Cardiac septum (tissue), 1 donor: ENCODE data around the gene ARID1B. TPM values are rescaled to one million over a fixed set of nuclear protein-coding genes. Genes with fewer than 3 reads are reported as not detected.
"Not testable (repeated sequence)": the region's sequence is repeated elsewhere in the genome, so short reads cannot be mapped to it uniquely, and the experiment has no call there.

Experiments used
- DNase-seq: peaks from one replicate; pipeline ENCODE4 v3.0.0-alpha.2; 2020; ENCODE audit warnings: low spot score
- intact Hi-C: fragments of 100-400 bp; cut with DNase I; formaldehyde crosslinking; loops from one replicate; pipeline ENCODE4 v1.14.0; 2022
- total RNA-seq: library from RNA; stranded (reverse); fragmentation: NEBNext Ultra II Directional; extraction: Animal tissue kit (Norgen Biotek cat#: 25700); gene quantifications from one replicate; pipeline ENCODE4 v1.2.1, GENCODE V29; 2021
- donor health status: DM: no; HTN: no; CAD: no.

Gene ARID1B
- total RNA-seq, 1 donor from 2014 or later = 61.1 TPM

DNA sequence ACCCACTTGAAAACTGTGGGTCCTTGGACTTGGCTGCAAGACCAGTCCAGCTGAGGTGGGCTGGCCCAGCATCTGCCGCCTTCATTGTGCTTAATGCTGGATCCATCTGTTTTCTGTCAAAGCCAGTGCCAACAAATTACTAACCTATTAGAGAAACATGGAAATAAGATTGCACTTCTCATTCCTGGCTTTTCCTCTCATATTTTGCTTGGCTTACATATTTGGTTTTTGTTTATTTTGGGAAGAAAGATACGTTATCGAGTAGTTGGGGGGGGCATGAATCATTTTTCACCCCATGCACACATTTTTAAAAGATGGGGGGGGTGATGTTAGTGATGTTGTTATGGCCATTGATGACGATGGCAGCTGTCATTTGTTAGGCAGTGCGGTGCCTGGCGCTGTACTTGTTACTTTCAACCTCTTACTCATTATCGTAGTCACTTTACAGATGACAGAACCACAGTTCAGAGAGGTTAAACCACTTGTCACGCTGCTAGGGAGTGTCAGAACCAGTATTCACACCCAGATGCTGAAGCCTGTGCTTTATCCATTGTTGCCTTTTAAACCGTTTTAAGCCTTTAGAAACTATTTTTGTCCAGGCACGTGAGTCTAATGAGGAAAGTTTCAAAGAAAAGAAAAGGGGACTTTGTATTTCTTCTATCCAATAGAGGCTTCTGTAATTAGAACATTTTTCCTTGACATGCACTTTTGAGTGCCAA, 366.2 kb downstream of the ARID1B start:
- no peak for DNase-seq
- intact Hi-C loops = no loop called here

DNA sequence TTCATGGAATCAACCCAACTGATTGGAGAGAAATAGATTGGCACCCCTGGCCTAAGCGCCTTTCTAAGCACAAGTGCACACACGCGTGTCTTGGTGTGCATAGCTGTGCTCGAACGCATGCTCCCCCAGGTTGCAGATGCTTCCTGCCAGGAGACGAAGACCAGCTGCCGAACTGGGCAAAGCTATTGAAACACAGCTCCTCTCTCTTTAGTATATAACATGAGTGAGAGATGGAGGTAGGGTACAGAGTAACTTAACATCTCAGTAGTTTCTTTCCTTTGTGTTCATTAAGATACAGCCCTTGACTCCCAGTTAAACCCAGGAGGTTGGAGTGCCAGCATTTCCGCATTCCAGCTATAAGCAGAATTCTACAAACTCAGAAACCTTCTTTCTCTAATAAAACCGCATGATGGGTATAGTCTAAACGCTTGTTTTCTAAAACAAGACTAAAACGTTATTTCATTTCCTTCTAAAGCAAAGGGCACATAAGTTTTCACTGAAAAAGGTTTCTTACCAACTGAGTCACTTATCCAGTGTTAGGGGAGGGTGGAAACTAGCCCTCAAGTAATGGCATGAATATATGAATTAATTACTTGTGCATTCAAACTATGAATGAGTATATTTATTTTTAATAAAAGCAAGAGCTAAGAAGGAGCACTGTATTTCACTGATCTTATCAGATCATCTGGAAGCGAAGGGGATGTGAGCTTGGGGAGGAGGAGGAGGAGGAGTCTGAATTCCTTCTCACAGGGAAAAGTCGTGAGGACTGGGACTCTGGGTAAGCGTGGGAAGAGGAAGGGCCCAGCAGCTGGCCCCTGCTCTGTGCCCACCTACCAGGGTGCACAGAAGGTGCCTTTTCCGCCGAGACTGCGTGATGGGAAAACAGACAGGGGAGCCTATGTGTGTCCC, 367.0 kb downstream of the ARID1B start:
- intact Hi-C loops = no loop called here
- no peak for DNase-seq

DNA sequence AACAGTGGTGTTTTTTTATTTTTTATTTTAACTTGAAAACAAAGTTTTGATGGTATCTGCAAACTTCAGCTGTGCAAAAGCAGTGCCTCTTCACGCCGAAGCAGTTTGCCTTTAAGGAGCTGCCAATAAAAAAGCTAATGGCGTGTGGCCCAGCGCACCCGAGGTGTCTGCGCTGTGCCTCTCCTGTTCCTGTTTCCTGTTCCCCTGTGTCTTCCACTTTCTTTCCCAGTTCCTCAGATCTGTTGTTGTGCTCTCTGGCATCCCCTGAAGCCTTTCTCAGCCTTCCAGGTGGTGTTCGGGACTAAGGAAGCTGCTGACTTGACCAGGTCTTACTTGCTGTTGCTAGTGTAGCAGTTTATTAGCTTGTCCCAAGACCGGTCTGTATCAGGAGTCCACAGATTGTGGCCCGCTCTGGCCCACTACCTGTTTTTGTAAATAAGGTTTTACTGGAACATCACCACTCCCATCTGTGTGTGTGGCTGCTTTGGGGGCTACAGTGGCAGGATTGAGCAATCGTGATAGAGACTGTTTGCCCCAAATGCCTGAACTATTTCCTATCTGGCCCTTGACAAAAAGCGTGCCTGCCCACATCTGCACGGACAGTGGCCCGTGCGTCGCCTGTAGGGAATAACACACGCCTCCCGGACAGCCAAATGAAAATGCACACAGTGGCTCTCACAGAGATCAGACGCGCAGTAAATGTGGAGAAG, 367.8 kb downstream of the ARID1B start:
- intact Hi-C loops = no loop called here

DNA sequence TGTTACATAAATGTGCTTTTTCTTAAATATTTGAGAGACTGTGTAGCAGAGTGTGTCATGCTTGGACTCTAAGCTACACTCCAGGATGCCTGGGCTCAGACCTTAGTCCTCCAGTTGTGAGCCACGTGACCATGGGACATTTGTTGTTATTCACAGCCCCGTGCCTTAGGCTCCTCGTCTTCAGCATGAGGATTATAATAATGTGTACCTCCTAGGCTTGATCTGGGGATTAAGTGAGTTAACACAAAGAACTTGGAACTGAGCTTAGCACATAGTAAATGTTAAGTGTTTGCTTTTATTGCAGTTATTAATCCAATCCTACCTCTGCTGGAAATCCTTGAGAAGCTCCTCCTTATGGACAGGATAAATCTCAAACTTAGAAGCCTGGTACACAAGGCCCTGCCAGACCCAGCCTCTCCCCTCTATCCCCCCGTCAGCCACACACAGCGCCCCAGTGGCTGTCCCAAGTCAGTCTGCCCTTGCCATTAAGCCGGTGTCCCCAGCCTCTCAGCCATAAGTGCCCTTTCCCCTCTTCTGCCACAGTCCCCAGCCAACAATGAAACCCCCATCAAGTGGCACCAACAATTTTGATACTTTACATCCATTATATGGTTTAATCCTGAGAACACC, 368.6 kb downstream of the ARID1B start:
- no peak for DNase-seq
- intact Hi-C loops = no loop called here

More for the DNA sequence above, 367.8 kb downstream of the ARID1B start:
- no peak for DNase-seq

DNA sequence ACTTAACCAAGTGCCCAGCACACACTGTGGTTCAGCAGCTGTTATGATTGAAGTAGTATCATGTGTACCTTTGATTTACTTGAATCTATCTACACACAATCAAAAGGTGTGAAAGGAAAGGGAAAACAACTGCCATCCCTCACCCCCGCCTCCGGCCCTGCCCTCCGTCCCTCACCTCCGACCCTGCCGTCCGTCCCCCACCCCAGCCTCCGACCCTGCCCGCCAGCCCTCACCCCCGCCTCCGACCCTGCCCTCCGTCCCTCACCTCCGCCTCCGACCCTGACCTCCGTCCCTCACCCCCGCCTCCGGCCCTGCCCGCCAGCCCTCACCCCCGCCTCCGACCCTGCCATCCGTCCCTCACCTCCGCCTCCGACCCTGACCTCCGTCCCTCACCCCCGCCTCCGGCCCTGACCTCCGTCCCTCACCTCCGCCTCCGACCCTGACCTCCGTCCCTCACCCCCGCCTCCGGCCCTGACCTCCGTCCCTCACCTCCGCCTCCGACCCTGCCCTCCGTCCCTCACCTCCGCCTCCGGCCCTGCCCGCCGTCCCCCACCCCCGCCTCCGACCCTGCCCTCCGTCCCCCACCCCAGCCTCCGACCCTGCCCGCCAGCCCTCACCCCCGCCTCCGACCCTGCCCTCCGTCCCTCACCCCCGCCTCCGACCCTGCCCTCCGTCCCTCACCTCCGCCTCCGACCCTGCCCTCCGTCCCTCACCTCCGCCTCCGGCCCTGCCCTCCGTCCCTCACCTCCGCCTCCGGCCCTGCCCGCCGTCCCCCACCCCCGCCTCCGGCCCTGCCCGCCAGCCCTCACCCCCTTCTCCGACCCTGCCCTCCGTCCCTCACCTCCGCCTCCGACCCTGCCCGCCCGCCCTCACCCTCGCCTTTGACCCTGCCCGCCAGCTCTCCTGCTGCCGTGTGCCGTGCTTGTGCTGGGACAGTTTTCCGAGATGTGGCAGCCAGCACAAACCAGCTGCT, 370.2 kb downstream of the ARID1B start:
- DNase-seq, intact Hi-C loops: not testable (repeated sequence)

DNA sequence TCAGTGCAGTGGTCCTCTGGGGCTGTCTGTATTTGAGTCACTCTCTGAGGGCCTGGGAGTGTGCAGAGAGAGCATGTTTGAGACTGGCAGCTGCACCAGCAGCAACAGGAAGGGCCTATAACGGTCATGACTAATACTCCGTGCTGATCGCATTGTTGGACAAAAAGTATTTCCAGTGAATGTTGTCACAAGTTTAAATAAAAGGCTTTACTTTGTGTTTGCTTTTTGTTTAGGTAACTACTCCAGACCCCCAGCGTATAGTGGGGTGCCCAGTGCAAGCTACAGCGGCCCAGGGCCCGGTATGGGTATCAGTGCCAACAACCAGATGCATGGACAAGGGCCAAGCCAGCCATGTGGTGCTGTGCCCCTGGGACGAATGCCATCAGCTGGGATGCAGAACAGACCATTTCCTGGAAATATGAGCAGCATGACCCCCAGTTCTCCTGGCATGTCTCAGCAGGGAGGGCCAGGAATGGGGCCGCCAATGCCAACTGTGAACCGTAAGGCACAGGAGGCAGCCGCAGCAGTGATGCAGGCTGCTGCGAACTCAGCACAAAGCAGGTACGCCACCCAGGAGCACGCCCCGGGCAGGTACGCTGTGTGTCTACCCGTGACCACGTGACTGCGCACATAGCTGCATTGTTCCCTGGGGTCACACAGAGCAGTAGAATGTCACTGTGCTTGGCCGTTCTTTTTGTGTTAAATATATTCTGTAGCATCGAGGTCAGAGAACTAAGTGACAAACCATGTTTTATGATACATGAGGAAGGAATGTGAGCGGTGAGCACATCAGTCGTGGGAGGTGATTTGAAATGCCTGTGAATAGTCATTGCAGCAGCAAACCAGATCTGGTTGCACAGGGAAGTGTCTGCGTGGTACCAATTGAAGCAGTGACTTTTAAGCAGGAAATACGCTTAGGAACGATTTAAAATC, 371.5 kb downstream of the ARID1B start:
- peak; percentile 85 for DNase-seq
- intact Hi-C loops = no loop called here

DNA sequence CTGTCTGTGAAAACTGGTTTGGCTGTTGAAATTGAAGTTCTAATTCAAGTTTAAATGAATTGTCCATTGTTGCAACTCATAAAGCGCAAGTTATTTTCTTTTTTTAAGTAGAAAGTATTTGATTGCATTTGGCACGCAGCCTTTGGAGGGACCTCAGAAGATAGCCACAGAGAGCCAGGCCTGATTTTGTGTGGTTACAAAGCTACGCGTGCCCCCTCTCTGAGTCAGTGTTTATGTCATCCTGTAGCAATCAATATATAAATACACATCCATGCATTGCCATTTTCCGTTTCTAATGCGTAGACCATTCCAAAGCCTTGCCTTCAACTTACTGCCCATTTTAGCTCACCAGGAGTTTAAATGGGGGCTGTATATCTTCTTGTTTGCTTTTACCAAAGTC, 372.9 kb downstream of the ARID1B start:
- intact Hi-C loops = loop anchor here (5.0 kb wide), 1 partner anchor 37 kb away; no protein-coding TSS in a partner anchor
- no peak for DNase-seq

DNA sequence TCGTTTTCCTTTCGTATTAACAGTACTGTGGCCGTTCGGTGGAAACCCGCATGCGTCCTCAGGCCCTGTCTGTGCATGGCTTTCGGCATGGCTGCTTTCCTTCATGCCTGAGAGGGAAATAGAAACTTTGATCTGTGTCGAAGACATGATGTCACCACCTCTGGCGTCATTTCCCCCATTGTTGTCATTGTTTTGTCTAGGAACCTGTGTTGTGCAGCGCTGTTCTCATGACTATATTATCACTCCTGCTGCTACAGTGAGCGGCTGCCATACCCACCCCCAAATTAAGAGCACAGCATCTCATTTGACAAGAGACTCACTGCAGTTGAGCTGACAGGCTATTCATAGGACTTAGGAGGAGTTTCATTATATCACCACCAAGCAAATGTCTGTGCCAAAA, 373.9 kb downstream of the ARID1B start:
- no peak for DNase-seq
- intact Hi-C loops = loop anchor here (5.0 kb wide), 1 partner anchor 36 kb away; no protein-coding TSS in a partner anchor

DNA sequence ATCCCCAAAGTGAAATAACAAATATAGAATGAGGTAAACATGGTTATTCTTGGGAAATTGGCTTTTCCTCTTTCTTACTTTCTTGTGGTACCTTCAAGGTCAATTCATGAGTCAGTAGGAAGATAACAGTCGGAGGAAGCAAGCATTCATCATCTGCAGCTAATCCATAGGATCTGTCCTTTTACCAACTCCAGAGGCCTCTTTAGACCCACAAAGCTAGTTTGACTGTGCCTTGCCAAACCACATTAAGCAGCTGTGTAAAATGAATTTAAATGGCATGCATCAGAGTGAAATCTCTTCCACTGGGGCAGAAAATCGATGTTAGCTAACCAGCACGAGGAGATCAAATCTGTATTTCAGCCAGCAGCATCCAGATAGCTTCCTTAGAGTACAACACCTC, 374.8 kb downstream of the ARID1B start:
- DNase-seq = no peak
- intact Hi-C loops = loop anchor here (5.0 kb wide), 1 partner anchor 35 kb away; no protein-coding TSS in a partner anchor

DNA sequence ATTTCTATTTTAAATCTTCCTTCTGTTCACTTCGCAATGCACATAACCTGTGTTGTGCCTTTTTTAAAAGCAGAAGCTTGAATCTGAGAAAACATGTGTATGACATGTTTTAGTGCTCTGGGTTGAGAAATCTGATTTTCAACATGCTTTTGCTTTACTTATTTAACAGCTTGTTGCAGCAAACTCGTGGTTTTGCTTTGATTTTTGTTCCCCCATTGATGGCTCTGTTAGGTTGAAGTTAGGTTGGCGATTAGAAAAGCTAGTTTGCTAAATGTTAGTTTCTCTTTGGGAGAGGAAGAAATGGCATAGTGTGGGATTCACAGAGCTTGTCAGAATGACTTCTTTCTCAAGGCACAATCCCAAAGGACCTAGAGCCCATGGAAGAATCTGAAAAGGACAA, 375.4 kb downstream of the ARID1B start:
- no peak for DNase-seq
- intact Hi-C loops = loop anchor here (5.0 kb wide), 1 partner anchor 35 kb away; no protein-coding TSS in a partner anchor

DNA sequence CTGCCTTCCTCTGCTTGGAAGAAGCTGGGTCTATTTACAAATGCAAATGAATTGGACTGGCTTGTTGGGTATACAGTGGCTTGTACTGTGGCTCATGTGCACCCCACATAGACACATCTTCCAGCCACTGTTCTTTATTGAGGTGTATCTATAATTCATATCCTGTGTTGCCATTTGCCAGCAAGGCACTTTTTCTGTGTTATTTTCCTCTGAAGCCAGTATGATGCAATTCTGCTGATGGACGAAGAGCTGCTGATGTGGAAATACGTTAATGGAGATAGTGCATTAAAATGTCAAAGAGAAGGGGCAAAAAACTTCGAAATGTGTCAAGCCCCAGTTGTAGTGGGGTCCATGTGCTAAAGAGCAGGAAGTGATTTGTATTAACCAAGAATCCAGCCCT, 378.6 kb downstream of the ARID1B start:
- intact Hi-C loops = no loop called here
- DNase-seq = no peak

DNA sequence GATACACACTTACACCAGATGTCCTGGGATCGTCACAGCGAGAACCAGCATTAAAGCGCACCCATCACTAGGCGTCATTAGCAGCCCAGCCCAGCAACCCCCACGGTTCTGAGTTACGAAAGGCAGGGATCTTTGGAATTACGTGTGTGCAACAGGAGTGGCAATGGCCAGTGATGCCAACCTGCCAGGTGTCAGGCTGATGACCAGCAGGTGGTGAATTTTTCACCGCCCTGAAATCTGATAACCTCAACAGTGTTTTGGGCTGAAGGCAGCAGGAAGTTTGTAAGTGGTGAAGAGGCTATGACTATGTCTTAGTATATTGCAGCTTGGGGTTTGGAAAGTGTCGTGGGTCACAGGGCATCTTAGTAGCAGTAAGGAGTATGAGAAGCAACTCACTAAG, 380.1 kb downstream of the ARID1B start:
- DNase-seq = no peak
- intact Hi-C loops = no loop called here

DNA sequence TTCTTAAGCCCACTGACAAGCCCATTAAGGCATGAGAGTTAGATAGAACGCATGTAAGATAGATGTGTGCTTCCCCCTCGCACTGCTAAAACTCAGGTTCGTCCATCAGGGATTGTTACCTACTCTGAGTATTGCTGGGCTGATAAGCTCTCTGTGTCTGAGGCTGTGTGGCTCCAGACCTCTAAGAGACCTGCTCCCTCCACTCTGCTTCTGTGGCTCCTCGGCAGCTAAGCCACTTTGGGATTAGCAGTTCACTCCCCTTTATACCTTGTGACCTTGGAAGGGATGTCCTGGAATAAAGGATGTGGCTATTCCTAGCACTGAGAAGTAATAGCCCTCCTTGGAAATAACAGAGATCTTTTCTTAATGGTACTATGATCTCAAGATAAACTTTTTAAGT, 381.3 kb downstream of the ARID1B start:
- DNase-seq = no peak
- intact Hi-C loops = no loop called here

DNA sequence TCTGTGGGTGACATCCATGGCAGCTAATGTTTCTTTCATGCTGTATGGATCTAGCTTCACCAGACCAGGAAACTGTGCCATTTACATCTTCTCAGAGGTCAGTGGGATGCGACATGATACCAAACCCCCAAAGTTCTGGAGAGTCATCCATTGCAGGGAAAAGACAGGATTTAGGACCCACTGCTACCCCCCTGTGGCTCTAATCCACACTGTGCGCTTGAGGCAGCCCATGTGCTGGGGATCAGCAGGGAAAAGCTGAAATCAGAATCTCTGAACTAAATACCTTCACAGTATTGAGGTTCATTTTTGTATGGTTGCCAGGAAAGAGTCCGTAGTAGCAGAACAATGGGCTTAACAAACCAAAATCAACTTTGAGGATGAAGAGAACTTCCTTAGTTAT, 381.7 kb downstream of the ARID1B start:
- intact Hi-C loops = no loop called here
- DNase-seq = no peak

DNA sequence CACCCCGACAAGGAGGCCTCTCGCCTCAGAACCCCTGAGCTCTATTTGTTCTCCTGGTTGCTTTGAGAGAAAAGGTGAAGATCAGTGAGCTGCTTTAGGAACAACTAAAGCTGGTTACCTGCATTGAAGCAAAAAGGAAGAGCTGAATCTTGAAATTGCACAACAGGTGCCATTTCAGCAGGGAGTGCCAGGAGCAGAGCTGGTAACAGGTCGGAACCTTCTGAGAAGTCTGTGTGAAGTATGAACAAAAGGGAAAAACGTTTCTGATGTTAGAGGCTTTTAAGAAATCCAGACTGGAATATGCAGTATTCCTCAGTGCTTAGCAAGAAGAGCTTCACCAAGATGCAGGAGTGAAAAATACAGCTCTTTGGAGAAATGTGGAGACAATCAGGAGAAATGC, 382.2 kb downstream of the ARID1B start:
- intact Hi-C loops = no loop called here
- DNase-seq = no peak

DNA sequence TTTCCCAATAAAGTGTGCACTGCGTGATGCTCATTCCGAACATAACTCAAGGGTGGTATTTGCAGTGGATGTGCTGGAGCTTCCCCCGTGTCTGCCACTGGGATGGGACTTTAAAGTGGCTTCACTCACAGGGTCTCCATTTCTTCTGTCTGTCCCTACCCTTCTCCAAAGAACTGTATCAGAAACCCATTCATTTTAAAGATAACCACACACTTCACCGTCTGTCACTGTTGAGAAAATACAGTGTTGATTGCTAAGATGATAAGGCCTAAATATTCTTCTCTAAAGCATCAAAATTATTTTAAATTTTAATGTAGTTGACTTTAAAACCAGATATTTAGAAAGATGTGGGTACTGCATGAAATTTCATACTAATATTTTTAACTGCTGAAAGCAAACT, 384.7 kb downstream of the ARID1B start:
- intact Hi-C loops = no loop called here
- no peak for DNase-seq

DNA sequence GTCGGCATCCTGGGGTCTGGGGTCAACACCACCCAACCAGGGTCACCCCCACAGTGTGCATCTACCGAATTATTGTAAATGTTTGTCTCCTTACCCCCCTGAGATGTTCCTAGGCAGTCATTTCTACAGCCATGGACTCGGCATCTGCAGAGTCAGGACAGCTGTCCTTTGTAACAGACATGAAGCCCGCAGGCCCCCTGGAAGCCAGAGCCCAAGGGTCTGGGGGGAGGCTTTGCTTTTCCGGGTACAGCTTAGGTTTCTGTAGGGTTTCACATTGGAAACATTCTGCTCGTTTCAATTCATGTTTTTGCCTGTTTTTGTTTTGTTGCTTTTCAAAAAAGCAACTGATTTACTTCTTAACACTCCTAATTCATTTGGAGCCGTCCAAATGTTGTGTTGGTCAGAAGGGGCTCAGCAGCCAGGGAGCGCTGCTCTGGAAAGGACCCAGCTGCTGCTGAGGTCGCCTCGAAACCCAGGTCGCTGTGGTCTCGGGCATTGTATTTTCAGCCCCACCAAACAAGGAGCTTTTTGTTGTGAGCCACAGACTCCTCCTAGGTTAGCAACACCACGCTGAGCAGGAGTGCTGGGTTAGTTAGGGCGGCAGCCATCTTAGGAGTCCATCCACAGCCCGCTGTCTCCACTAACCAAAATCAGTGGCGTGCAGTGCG, 385.7 kb downstream of the ARID1B start:
- intact Hi-C loops = no loop called here
- DNase-seq = no peak
